Progenitor cell of endocrine pancreas (in vitro differentiated cells): ENCODE data around the gene DUT. TPM values are rescaled to one million over a fixed set of nuclear protein-coding genes. Genes with fewer than 3 reads are reported as not detected.

Experiments used
- DNase-seq: peaks from one replicate; pipeline ENCODE4 v3.0.0; 2021; ENCODE audit warnings: low spot score; ENCODE audit not compliant: unreplicated experiment
- H3K27ac Mint-ChIP-seq: 2 replicates; pipeline ENCODE4 v1.8.0; 2021; ENCODE audit warnings: mild to moderate bottlenecking, moderate library complexity, mixed read lengths
- H3K27me3 Mint-ChIP-seq: 2 replicates; pipeline ENCODE4 v1.8.0; 2021; ENCODE audit warnings: mixed read lengths
- H3K36me3 Mint-ChIP-seq: 2 replicates; pipeline ENCODE4 v1.8.0; 2022; ENCODE audit warnings: mixed read lengths; ENCODE audit not compliant: insufficient read depth
- H3K4me1 Mint-ChIP-seq: 2 replicates; pipeline ENCODE4 v1.8.0; 2021; ENCODE audit warnings: low read depth, mixed read lengths
- H3K4me3 Mint-ChIP-seq: 2 replicates; pipeline ENCODE4 v1.8.0; 2021; ENCODE audit warnings: low read depth, mild to moderate bottlenecking, moderate library complexity, mixed read lengths
- H3K9me3 Mint-ChIP-seq: 2 replicates; pipeline ENCODE4 v1.8.0; 2021; ENCODE audit warnings: low read depth, mixed read lengths
- total RNA-seq: library from RNA; stranded (reverse); gene quantifications from 2 replicates; pipeline ENCODE4 v1.2.1, GENCODE V29; 2021
- TF ChIP-seq, protein P1 (sequence below): fragments of 200-600 bp; sonication (generic); IDR thresholded peaks from one replicate; pipeline ENCODE4 v1.5.0; 2021; ENCODE audit warnings: antibody characterized with exemption, mild to moderate bottlenecking; ENCODE audit not compliant: unreplicated experiment

The DUT gene
- total RNA-seq, 1 donor from 2014 or later: 77.1 TPM

- H3K9me3 Mint-ChIP-seq: no peaks in the 10 kb centered on the region
- no peaks in the 10 kb centered on the region for H3K4me1 Mint-ChIP-seq
- no peak for DNase-seq
- no peak overlapping the region for H3K4me3 Mint-ChIP-seq
- no peaks in the 10 kb centered on the region for H3K36me3 Mint-ChIP-seq
- no peaks in the 10 kb centered on the region for H3K27me3 Mint-ChIP-seq
- TF ChIP-seq, protein P1, sequence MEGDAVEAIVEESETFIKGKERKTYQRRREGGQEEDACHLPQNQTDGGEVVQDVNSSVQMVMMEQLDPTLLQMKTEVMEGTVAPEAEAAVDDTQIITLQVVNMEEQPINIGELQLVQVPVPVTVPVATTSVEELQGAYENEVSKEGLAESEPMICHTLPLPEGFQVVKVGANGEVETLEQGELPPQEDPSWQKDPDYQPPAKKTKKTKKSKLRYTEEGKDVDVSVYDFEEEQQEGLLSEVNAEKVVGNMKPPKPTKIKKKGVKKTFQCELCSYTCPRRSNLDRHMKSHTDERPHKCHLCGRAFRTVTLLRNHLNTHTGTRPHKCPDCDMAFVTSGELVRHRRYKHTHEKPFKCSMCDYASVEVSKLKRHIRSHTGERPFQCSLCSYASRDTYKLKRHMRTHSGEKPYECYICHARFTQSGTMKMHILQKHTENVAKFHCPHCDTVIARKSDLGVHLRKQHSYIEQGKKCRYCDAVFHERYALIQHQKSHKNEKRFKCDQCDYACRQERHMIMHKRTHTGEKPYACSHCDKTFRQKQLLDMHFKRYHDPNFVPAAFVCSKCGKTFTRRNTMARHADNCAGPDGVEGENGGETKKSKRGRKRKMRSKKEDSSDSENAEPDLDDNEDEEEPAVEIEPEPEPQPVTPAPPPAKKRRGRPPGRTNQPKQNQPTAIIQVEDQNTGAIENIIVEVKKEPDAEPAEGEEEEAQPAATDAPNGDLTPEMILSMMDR: no peak
- H3K27ac Mint-ChIP-seq: no peak overlapping the region
Observed at GRCh38 chr15:48389691-48390143, 58.5 kb downstream of the DUT start.

DNA sequence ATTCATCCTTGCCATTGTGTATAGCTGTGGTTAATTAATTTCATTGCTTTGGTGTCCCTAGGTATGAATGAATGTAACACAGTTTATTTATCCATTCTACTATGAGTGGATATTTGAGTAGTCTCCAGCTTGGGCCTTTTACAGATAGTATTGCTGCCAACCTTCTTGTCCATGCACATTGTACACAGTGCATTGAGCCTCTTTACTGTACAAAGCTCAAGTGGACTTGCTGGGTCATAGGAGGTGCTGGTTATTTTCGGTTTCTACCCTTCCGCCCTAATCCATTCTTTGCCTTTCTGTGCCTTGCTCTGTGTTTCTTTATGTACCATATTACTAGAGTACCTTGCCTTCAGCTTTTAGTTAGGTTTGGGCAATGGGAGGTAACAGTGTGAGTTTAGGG is 60.7 kb downstream of the DUT start:
- TF ChIP-seq, protein P1: no peak
- H3K9me3 Mint-ChIP-seq: no peaks in the 10 kb centered on the region
- H3K36me3 Mint-ChIP-seq: no peaks in the 10 kb centered on the region
- no peaks in the 10 kb centered on the region for H3K4me1 Mint-ChIP-seq
- no peak overlapping the region for H3K27ac Mint-ChIP-seq
- H3K27me3 Mint-ChIP-seq: no peaks in the 10 kb centered on the region
- H3K4me3 Mint-ChIP-seq: no peak overlapping the region
- DNase-seq: no peak

DNA sequence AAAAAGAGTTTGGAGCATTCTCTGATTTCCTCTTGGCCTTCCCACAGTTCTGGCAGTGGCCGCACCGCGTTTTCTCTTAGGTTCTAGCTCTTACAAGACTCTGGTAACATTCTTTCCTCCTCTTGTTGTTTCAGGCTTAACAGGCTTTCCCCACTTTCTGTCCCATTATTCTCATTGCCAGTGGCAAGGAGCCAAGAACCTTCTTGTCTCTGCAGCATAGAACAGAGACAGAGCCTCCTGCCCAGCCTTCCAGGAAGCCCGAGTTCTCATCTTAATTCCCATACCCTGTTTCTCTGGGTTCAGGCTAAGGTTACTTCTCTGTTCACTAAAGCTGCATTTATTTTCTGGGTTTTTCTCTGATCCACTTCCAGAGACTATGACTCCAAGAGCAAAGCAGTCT is 61.1 kb downstream of the DUT start:
- no peak for DNase-seq
- Mint-ChIP-seq H3K4me1 (no peaks in the 10 kb centered on the region), H3K36me3 (no peaks in the 10 kb centered on the region), H3K27me3 (no peaks in the 10 kb centered on the region), H3K4me3 (no peak overlapping the region), H3K27ac (no peak overlapping the region), H3K9me3 (no peaks in the 10 kb centered on the region)
- TF ChIP-seq, protein P1: no peak

Other genes with a start within 250 kb of the DUT start
- not detected in 2 replicates for gene SLC24A5, start 210.4 kb upstream of the DUT start, total RNA-seq
- 126 and 128 TPM in 2 replicates for gene MYEF2, start 153.1 kb upstream of the DUT start, total RNA-seq
- 0.16 and 0.38 TPM in 2 replicates for gene CTXN2, start 139.8 kb upstream of the DUT start, total RNA-seq
- 0.16 TPM in 1 of 2 replicates, not detected in the other for gene SLC12A1, start 125.1 kb upstream of the DUT start, total RNA-seq